ENCODE measurements around the gene MAP3K13. TPM values are rescaled to one million over a fixed set of nuclear protein-coding genes. Genes with fewer than 3 reads are reported as not detected.

The MAP3K13 gene
- total RNA-seq, 3 donors from 2014 or later: 36.4 to 61.0 (median 45.9) TPM

DNA sequence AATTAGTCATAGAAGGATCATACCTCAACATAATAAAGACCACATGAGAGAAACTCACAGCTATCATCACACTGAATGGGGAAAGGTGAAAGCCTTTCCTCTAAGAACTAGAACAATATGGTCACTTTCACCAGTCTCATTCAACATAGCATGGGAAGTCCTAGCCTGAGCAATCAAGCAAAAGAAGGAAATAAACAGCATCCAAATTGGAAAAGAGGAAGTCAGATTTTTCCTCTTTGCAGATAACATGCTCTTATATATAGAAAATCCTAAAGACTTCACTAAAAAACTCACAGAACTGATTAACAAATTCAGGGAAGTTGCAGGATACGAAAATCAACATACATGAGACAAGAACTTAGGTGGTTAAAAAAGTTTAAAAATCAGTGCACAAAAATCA lies 24.7 kb downstream of the MAP3K13 start:
- no peak for TF ChIP-seq CTCF (IDR thresholded peaks at IDR 0.05)
- Histone ChIP-seq H3K4me3 (no peak overlapping the region), H3K9me3 (no peaks in the 10 kb centered on the region), H3K36me3 (ENCODE audit: low read depth) (no peaks in the 10 kb centered on the region), H3K4me1 (ENCODE audit: low read depth) (no peaks in the 10 kb centered on the region)
- intact Hi-C loops (cut with DNase I, micrococcal nuclease): no loop called here
- ATAC-seq: no peak
- no peak for DNase-seq

- H3K4me3 ChIP-seq: no peak overlapping the region
- no peaks in the 10 kb centered on the region for H3K4me1 ChIP-seq (ENCODE audit: low read depth)
- intact Hi-C loops (cut with DNase I, micrococcal nuclease): no loop called here
- no peak for ATAC-seq
- no peaks in the 10 kb centered on the region for H3K9me3 ChIP-seq
- no peak for DNase-seq
- TF ChIP-seq CTCF (IDR thresholded peaks at IDR 0.05): no peak
- H3K36me3 ChIP-seq (ENCODE audit: low read depth): no peaks in the 10 kb centered on the region
These were observed 30.1 kb downstream of the MAP3K13 start for GRCh38 chr3:185393055-185393454.

- H3K36me3 ChIP-seq (ENCODE audit: low read depth): no peaks in the 10 kb centered on the region
- H3K4me1 ChIP-seq (ENCODE audit: low read depth): no peaks in the 10 kb centered on the region
- ATAC-seq (no peak), DNase-seq (no peak)
- intact Hi-C loops (cut with DNase I, micrococcal nuclease): no loop called here
- H3K4me3 ChIP-seq: no peak overlapping the region
- TF ChIP-seq CTCF (IDR thresholded peaks at IDR 0.05): no peak
- H3K9me3 ChIP-seq: no peaks in the 10 kb centered on the region
These were observed 34.7 kb downstream of the MAP3K13 start for GRCh38 chr3:185397676-185398075.

- Histone ChIP-seq H3K36me3 (ENCODE audit: low read depth) (no peaks in the 10 kb centered on the region), H3K4me3 (no peak overlapping the region), H3K9me3 (no peaks in the 10 kb centered on the region), H3K4me1 (ENCODE audit: low read depth) (peaks cover under 1% of the 10 kb centered on the region)
- peak; percentile 69 for ATAC-seq
- no peak for TF ChIP-seq CTCF (IDR thresholded peaks at IDR 0.05)
- DNase-seq: no peak
- intact Hi-C loops (cut with DNase I, micrococcal nuclease): no loop called here
These were observed 37.1 kb downstream of the MAP3K13 start for GRCh38 chr3:185399737-185400667.

GRCh38 chr3:185400866-185401265 lies 37.9 kb downstream of the MAP3K13 start:
- no peaks in the 10 kb centered on the region for H3K36me3 ChIP-seq (ENCODE audit: low read depth)
- peaks cover 8% of the 10 kb centered on the region for H3K4me1 ChIP-seq (ENCODE audit: low read depth)
- DNase-seq: no peak
- no peaks in the 10 kb centered on the region for H3K9me3 ChIP-seq
- no peak for ATAC-seq
- intact Hi-C loops (cut with DNase I, micrococcal nuclease): no loop called here
- TF ChIP-seq CTCF (IDR thresholded peaks at IDR 0.05): no peak
- H3K4me3 ChIP-seq: no peak overlapping the region
